GM21528 (cell line): Measurements from ENCODE around the gene CDKN1A.
"Not testable (repeated sequence)": the region's sequence is repeated elsewhere in the genome, so short reads cannot be mapped to it uniquely, and the experiment has no call there.

ENCODE experiments used
- ATAC-seq: cut with Tn5 transposase; IDR thresholded peaks from one replicate; pipeline ENCODE4 v1.9.1; 2021; ENCODE audit warnings: mild to moderate bottlenecking, moderate library complexity; ENCODE audit not compliant: unreplicated experiment, low FRiP score

Gene CDKN1A

GRCh38 chr6:36717231-36717825 lies 38.8 kb downstream of the CDKN1A start:
- no peak for ATAC-seq

DNA sequence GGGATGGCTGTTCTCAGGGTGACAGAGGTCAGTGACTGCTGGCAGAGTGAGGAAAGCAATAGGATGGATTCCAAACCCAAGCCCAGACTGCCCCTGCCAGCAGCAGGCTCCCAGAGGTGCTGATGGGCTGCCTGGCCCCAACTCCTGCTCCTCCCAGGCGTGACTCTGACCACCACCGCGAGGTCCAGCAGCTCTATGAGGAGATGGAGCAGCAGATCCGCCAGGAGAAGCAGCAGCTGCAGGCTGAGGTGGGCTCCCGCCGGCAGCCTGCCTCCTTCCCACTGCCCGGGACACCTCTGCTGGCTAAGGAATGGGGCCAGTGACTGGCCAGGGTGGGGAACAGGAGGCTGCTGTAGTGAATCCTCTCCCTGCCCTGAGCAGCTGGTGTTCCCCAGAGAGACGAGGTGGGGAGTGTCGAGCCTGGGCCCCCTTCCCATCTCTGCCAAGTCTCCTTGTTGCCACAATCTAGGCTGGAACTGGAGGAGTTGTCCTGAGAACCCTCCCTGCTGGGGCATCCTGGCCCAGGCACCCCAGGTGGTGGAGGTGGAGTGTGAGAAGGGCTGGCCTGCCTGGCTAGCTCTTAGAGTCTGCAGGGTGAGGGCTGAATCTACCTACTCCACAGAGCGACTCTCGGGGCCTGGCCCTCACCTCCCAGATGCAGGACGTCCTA lies 39.5 kb downstream of the CDKN1A start:
- ATAC-seq: no peak

GRCh38 chr6:36718560-36718959 lies 40.0 kb downstream of the CDKN1A start:
- ATAC-seq: no peak

DNA sequence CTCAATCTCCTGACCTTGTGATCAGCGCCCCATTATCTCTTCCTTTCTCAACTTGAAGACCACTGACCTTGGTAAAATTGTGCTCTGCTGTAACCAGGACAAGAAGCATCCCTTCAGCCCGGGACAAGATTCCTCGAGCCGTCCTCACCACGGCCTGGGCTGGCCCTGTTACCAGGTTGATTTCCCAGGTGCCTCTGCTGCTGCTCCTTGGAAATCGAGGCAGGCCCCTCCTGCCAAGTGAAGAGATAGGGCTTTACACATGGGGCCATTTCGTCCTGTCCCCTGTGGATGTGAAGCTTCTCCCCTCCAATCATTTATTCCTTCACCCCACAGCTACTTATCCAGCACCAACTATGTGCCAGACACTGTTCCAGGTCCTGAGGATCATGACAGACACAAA lies 40.6 kb downstream of the CDKN1A start:
- no peak for ATAC-seq

DNA sequence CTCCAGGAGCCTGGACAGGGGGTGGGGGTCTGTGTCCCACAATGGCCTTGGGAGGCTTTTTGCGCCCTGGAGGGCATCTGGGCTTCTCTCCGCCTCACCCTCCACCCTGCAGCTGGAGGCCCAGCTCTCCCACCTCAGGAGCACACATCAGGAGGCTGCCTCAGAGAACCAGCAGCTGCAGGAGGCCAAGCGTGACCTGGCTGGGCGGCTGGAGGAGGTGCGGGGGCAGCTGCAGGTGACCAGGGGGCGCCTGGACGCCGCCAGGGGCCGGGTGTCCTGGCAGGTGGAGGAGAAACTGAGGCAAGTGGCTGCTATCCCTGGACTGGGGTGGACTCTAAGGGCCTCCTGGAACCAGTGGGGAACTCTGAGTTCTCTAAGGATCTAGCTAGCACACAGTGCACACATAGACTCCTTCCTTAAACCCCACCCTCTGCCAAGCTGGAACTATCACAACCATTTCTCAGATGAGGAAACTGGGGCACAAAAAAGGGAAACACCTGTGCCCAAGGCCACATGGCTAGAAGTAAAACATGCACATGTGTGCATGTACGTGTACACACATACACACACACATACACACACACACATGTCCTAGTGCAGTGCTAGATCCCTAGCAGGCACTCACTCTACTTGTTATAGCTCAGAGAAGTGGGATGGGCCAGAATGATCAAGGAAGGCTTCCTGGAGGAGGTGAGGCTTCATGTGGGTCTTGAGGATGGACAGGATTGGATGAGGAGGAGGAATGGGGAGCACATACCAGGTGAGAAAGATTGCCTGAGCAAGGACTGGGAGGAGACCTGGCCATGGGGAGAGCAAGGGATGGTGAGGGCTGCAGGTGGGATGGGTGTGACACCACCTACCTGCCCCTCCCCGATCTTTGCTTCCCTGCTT lies 42.0 kb downstream of the CDKN1A start:
- ATAC-seq: no peak

DNA sequence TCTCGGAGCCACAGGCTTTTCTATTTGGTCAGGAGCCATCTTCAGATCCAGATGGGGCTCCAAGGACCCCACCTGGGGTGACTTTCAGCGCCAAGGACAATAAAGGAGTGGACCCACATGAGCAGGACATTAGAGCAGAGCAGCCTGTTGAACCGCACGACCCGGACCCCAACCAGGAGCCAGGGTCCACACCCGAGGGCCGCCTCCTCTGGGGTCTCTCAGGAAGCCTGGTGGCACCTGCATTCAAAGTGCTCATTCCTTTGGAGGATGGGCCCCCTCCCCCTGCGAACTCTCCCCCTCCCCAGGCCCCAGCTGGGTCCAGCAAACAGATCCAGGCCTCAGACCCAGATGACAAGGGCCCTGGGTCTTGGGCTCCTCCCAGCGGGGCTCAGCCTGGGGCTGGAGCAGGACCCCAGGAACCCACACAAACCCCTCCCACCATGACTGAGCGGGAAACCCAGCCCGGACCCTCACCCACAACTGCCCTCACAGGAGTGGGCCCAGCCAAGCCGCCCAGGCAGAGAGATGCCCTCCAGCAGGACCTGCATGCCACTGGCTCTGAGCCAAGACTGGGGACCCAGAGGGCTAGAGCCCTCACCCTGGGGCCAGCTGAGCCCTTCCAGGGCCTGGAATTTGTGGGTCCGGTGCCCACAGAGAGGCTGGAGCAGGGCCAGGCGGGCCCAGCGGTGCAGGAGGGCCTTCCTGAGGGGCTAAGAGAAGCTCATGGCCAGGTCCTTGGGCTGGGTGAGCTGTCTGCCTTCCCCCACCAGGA lies 43.0 kb downstream of the CDKN1A start:
- ATAC-seq: no peak

GRCh38 chr6:36722365-36722764 lies 43.9 kb downstream of the CDKN1A start:
- no peak for ATAC-seq

GRCh38 chr6:36722879-36723278 lies 44.4 kb downstream of the CDKN1A start:
- ATAC-seq: no peak

DNA sequence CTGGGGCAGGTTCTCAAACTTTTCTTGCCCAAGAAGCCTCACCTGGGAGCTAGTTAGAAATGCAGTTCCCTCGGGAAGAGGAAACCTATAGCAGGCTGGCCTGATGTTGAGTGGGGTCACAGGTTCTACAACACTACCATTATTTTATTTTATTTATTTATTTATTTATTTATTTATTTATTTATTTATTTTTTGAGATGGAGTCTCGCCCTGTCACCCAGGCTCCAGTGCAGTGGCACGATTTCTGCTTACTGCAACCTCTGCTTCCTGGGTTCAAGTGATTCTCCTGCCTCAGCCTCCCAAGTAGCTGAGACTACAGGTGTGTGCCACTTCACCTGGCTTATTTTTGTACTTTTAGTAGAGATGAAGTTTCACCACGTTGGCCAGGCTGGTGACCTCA lies 45.5 kb downstream of the CDKN1A start:
- not testable (repeated sequence) for ATAC-seq

DNA sequence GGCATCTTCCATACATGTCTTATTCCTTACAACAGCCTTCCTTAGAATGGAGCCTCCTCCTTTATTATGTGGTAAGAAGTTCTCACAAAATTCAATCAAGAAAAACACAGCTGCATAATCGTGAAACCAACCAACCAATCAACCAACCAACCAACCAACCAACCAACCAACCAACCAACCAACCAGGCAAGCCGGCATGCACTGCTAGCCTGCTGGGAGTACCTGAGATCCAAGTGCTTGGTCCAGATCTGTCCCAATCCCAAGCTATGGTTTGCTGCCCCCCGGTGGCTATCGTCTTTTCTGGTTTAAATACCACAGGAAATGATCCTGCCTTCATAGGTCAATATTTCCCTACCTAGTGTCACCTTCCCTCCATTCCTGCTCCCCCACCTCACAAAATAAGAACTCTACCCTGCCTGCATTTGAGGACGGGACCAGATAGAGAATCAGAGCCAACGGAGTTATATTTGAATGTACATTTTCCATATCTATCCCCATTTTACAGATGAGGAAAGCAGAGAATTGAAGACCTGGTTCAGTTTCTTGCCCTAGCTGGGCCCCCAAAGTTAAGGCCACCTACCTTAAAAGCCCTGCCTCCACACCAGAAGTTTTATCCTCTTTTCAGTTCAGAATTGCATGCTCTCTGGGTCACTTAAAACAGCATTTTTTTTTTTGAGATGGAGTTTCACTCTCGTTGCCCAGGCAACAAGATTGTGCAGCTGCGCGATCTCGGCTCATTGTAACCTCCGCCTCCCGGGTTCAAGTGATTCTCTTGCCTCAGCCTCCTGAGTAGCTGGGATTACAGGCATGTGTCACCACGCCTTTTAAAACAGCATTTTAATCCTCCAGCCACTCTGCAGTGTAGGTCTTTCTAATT lies 46.2 kb downstream of the CDKN1A start:
- ATAC-seq: no peak

- no peak for ATAC-seq
Measured at GRCh38 chr6:36725581-36725980, 47.1 kb downstream of the CDKN1A start.

- ATAC-seq: no peak
Measured at GRCh38 chr6:36727505-36728021, 49.0 kb downstream of the CDKN1A start.

- ATAC-seq: no peak
Measured at GRCh38 chr6:36728289-36729160, 50.0 kb downstream of the CDKN1A start.

DNA sequence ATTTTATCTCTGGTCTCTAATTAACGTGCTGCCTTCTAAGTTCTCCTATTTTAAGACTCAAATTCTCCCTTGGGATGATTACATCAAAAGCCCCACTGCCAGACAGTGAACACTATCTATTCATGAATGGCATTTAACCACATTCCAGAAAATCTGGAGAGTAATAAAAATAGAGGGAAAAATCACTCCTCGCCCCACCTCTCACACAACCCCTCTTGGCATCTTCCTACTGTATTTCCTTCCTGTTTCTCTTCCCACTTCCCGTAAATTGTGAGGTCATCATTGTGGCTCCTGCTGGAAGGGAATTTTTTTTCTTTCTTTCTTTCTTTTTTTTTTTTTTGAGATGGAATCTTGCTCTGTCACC lies 50.6 kb downstream of the CDKN1A start:
- no peak for ATAC-seq

DNA sequence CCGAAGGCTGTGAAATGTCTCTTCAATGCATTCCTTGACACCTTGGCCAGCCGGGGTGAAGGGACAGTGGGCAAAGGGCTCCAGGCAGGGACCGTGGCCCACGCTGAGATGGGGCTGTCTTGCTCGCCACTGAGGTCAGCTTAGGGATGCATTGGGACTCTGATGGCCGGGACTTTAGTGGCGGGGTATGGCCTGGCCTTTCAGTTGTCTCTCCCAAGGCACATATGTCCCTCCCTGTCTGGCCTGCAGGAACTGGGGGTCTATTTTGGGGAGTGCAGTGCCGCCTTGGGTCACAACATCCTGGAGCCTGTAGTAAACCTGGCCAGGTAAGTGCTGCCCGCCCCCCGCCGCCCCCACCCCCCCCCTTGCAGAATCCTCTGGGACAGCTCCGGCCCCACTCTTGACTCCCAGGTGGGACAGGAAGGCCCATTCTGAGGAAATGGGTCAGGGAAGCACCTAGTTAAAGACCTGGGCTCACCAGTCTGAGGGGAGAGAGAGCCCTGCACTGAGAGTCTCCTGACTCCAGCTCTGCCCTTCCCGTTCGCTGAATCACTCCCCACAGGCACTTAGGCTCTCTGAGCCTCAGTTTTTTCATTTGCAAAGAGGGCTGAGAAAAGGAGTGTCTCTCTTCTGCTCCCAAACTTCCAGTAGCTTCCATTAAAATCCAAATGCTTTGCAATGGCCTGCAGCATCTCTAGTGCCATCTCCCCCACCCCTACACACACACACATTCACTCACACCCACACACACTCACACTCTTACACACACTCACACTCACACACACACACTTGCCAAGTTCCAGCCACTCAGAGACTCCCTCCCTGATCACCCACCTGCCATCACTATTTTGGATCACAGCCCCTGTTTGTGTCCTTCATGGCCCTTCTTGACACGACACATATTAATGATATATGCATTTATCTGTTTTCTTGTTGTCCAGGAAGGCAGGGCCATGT lies 52.2 kb downstream of the CDKN1A start:
- ATAC-seq: no peak

DNA sequence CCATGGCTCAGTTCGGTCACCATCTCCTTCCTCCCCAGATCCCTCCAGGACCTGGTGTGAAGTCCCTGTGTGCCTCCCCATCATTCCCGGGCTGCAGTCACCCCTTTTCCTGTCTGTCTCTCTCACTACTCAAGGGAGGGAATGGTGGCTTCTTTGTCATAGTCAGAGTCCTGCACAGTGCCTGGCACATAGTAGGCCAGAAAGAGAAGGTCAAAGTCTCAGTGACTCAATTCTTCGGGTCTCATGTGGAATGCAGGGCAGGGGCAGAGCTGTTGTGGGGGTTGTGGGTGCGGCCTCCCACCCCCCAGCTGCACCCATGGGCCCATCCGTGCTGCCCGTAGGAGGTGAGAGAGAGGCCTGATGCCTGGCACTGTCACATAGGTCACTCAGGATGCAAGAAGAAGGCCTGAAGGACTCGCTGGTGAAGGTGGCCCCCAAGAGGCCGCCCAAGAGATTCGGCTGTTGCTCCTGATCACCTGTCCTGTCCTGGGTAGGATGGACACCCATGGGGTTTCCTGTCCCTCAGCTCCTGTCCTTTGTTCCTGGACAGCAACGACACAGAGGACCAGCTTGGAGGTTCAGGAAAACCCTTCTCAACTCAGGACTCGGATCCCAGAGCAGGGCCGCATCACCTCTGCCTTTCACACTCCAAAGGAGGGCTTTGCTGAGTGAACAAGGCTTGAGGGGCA lies 53.3 kb downstream of the CDKN1A start:
- no peak for ATAC-seq

DNA sequence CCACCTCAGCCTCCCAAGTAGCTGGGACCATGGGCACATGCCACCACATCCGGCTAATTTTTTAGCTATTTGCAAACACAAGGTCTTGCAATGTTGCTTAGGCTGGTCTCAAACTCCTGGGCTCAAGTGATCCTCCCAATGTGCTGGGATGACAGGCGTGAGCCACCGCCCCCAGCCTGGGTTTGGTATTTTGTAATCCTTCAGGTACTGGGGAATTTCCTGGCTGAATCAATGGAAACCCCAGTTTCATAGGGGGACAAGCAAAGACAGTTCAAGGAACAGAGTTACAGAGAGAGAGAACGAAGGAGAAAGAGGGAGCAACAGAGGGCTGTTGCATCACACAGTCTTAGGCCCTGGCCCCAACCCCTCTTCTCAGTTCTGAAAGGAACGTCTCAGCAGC lies 54.8 kb downstream of the CDKN1A start:
- ATAC-seq: no peak
